ENCODE data around the gene RASSF6.
"Not testable (repeated sequence)": the region's sequence is repeated elsewhere in the genome, so short reads cannot be mapped to it uniquely, and the experiment has no call there.

The RASSF6 gene

GRCh38 chr4:73573794-73574528, 46.3 kb downstream of the RASSF6 start:
- peak; percentile 53 for DNase-seq

GRCh38 chr4:73550865-73551264, 69.4 kb downstream of the RASSF6 start:
- not testable (repeated sequence) for DNase-seq

DNA sequence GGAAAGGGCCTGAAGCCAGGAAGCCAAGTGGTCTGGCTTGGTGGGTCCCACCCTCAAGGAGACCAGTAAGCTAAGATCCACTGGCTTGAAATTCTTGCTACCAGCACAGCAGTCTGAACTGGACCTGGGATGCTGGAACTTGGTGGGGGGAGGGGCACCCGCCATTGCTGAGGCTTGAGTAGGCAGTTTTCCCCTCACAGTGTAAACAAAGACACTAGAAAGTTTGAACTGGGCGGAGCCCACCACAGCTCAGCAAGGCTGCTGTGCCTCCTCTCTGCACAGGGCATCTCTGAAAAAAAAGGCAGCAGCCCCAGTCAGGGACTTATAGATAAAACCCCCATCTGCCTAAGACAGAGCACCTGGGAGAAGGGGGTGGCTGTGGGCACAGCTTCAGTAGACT, 75.6 kb downstream of the RASSF6 start:
- DNase-seq, result no peak

DNA sequence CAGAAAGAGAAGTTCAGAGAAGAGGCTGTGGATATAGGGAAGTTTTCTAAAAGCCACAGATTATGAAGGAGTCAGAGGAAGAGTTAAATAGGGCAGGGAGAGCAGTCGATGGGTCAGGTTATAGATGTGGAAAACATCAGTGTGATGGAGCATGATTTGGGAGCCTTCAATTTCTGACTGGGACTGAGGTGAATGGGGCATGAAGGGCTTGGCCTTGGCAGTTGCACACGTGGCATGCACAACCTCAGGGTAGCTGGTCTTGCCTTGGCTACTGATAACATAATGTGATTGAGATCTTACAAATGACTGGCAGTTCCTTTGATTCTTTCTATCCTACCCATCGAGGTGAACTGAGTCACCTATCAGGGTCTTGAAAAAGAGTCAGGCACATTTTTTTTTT, 79.0 kb downstream of the RASSF6 start:
- no peak for DNase-seq

DNA sequence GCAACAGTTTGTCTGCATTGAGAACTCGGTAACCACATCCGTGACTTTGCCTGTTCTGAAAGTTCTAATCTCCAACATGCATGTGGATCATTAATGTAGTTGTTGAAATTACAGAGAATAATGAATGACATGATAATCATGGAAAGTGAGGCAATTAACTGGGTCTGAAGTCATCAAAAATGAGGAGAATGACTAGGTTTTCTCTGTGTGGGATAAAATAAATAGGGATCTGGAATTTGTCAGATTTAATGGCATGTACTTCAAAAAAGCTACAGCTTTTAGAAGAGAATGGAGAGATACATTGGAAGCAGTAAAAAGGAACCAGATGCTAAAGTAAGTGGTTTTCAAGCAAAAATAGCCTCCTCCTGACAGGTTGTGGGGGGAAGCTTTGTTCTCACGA, 79.4 kb downstream of the RASSF6 start:
- no peak for DNase-seq

DNA sequence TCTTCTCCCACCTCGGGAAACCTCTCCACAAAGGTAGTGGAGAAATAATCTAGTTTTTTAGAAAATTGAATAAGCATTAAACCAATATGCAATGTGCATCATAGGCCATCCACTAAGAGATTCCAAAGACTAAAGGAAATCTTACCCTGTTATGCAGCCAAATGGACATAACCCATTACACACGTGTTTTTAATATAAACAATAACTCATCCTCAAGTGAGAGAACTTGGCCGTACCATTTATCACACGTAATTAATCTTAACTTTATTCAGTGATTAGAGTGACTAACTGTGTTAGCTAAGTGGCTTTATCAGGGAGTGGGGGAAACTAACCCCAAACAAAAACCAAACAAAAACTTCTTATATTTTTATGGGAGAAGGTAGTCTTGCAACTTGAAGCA, 80.8 kb downstream of the RASSF6 start:
- DNase-seq, result no peak

DNA sequence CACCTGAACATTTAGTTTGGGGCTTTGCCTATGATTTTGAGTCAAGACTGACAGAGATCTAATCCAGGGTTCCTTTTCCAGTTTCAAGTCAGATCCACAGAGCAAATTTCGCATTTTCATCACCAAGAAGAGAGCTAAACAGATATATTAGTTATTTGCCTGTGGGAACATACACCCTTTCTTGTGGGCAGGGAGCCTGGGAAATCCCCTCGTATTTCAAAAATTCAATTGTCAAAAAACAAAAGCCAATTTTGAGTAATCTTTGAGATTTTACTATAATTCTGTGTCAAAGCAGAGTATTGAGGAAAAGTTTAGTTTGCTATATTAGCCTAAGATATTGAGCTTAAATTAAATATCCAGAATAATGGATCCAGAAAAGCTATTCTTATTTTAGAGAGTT, 82.1 kb downstream of the RASSF6 start:
- DNase-seq, result no peak

- no peak for DNase-seq
These were observed 86.5 kb downstream of the RASSF6 start for GRCh38 chr4:73533515-73534422.

DNA sequence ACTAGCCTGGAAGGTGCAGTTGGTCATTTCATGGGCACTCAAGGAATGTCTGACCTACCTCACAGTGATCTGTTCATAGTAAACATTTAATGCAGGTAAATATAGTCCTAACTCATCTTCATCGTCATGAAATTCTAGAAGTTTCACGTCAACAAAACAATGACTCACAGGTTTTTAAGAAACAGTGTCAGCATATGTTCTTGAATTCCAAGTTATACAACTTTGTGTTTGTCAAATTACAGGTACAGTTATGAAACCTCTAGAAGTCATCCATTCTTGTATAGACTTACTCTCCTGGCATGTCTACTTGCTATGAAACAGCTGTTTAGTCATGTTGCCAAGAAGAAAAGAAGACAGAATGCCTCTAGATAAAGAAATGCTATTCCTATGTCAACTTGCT, 92.1 kb downstream of the RASSF6 start:
- DNase-seq, result no peak

DNA sequence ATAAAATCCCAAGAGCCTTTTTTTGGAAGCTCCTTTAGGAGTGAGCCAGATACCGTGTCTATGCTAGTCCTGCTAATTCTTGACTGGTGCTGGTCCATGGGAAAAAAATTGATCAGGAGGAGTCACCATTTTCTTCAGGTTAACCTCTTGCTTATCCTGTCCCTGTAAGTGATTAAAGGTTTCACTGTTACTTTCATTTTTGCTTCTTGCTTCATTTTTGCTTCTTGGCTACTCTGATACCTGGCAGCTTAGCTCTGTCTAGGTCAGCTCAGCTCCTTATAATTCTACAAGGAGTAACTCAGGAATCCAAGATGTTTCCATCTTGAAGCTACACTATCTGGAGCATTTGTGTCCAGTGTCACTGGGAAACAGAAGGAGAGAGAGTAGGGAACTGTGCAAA, 93.0 kb downstream of the RASSF6 start:
- no peak for DNase-seq

GRCh38 chr4:73525611-73526010, 94.6 kb downstream of the RASSF6 start:
- DNase-seq, result no peak

DNA sequence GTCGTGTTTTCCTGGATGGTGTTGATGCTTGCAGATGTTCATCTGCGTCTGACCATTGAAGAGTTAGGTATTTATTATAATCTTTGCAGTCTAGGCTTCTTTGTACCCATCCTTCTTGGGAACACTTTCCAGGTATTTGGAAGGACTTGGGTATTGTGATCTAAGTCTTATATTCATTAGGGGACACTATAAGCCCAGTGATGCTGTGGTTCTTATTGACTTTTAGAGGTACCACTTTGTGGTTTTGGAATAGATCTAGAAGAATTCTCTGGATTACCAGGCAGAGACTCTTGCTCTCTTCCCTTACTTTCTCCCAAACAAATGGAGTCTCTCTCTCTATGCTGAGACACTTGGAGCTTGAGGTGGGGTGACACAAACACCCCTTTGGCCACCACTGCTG, 97.1 kb downstream of the RASSF6 start:
- no peak for DNase-seq
